HCT116 (cell line): ENCODE measurements around the gene GPAT3. TPM values are rescaled to one million over a fixed set of nuclear protein-coding genes. Genes with fewer than 3 reads are reported as not detected.

Experiments
- ATAC-seq: fragments of 200-7000 bp; cut with Tn5 transposase; 2 replicates; pipeline ENCODE4 v1.9.1; 2020; ENCODE audit warnings: mild to moderate bottlenecking, moderate library complexity
- BruUV-seq: library from RNA; stranded (reverse); fragments of 400-500 nt; replicated peaks from 2 replicates; lab custom pipeline; 2021; lab: Mats Ljungman, UMichigan
- CTCF ChIA-PET: fragments of 300-600 bp; sonication (Branson Sonifier 250); formaldehyde crosslinking; loops from one replicate; lab custom pipeline; 2021; ENCODE audit warnings: antibody characterized with exemption; lab: Charles Lee
- POLR2A ChIA-PET: fragments of 300-600, 350-600 bp; sonication (Branson Sonifier 250); formaldehyde crosslinking; loops from one replicate; lab custom pipeline; 2021; ENCODE audit warnings: antibody characterized with exemption; lab: Charles Lee
- RAD21 ChIA-PET, 2 experiments: fragments of 300-600 bp; sonication (Branson Sonifier 250); formaldehyde crosslinking; loops; one replicate each; lab custom pipeline; 2023; ENCODE audit warnings: low total read pairs in 2 of 2; ENCODE audit not compliant: uncharacterized antibody in 2 of 2, unreplicated experiment in 2 of 2, low non-redundant PET in 1 of 2; lab: Charles Lee
- DNase-seq: peaks from one replicate; pipeline ENCODE4 v3.0.0-alpha.2; 2010; ENCODE audit warnings: low read depth, low spot score
- H2AFZ ChIP-seq: fragments of 200-600 bp; shearing (Covaris generic), sonication (generic); 2 replicates; pipeline ENCODE4 v1.6.1; 2017; ENCODE audit warnings: low read depth, mixed run types, mixed read lengths, antibody characterized with exemption, low read length; ENCODE audit not compliant: poor library complexity, severe bottlenecking
- H3K27ac ChIP-seq: 2 replicates; pipeline ENCODE4 v1.5.1; 2012; ENCODE audit warnings: low read depth, low read length
- H3K27me3 ChIP-seq: fragments of 200-600 bp; sonication (generic); 2 replicates; pipeline ENCODE4 v1.6.1; 2016; ENCODE audit warnings: mixed run types, low read length, mixed read lengths; ENCODE audit not compliant: insufficient read depth
- H3K36me3 ChIP-seq, 2 experiments: fragments of 200-500 bp in 1 of 2; fragments of 200-600 bp in 1 of 2; sonication (Bioruptor generic) in 1 of 2; sonication (generic) in 1 of 2; 2 replicates each; pipeline versions ENCODE4 v1.5.1 to v1.6.1; 2014 to 2016; ENCODE audit warnings: low read length in 2 of 2, inconsistent platforms in 1 of 2, mixed read lengths in 1 of 2, mixed run types in 1 of 2; ENCODE audit not compliant: insufficient read depth in 2 of 2, control insufficient read depth in 1 of 2
- H3K4me1 ChIP-seq, 2 experiments: fragments of 200-600 bp in 1 of 2; sonication (generic) in 1 of 2; 2 replicates each; pipeline versions ENCODE4 v1.5.1 to v1.6.1; 2012 to 2017; ENCODE audit warnings: low read length in 2 of 2, inconsistent platforms in 1 of 2, mild to moderate bottlenecking in 1 of 2, mixed read lengths in 1 of 2, mixed run types in 1 of 2, moderate library complexity in 1 of 2; ENCODE audit not compliant: insufficient read depth in 2 of 2, control insufficient read depth in 1 of 2
- H3K4me2 ChIP-seq: fragments of 200-600 bp; sonication (generic); 2 replicates; pipeline ENCODE4 v1.6.1; 2017; ENCODE audit warnings: mixed run types, low read length, mixed read lengths
- H3K4me3 ChIP-seq, 2 experiments: fragments of 200-600 bp in 1 of 2; sonication (generic) in 1 of 2; replicated peaks in 1 of 2; 2 replicates each; pipeline ENCODE4 v1.5.1; 2011 to 2016; ENCODE audit warnings: low read length in 2 of 2, control low read depth in 1 of 2, low read depth in 1 of 2, mild to moderate bottlenecking in 1 of 2, mixed read lengths in 1 of 2, mixed run types in 1 of 2
- H3K79me2 ChIP-seq: fragments of 200-600 bp; sonication (generic); 2 replicates; pipeline ENCODE4 v1.6.1; 2017; ENCODE audit warnings: mild to moderate bottlenecking, mixed run types, low read length, moderate library complexity, mixed read lengths; ENCODE audit not compliant: insufficient read depth
- H3K9ac ChIP-seq: fragments of 200-600 bp; sonication (generic); 2 replicates; pipeline ENCODE4 v1.6.1; 2016; ENCODE audit warnings: low read length, mixed read lengths
- H3K9me2 ChIP-seq: fragments of 200-600 bp; sonication (generic), shearing (Covaris generic); 2 replicates; pipeline ENCODE4 v1.6.1; 2017; ENCODE audit warnings: mixed run types, mild to moderate bottlenecking, moderate library complexity; ENCODE audit not compliant: insufficient read depth
- H3K9me3 ChIP-seq, 2 experiments: fragments of 200-500 bp in 1 of 2; fragments of 200-600 bp in 1 of 2; sonication (Bioruptor generic) in 1 of 2; sonication (generic) in 1 of 2; 2 replicates each; pipeline ENCODE4 v1.6.1; 2014 to 2017; ENCODE audit warnings: low read length in 2 of 2, mixed read lengths in 2 of 2, inconsistent platforms in 1 of 2, low read depth in 1 of 2, mild to moderate bottlenecking in 1 of 2, mixed run types in 1 of 2, moderate library complexity in 1 of 2; ENCODE audit not compliant: control insufficient read depth in 1 of 2, insufficient read depth in 1 of 2
- H4K20me1 ChIP-seq: fragments of 200-600 bp; sonication (generic), shearing (Covaris generic); 2 replicates; pipeline ENCODE4 v1.6.1; 2017; ENCODE audit warnings: mixed run types, mild to moderate bottlenecking, moderate library complexity; ENCODE audit not compliant: insufficient read depth
- CBX3 ChIP-seq: IDR thresholded peaks from 2 replicates; pipeline ENCODE4 v1.6.1; 2012; ENCODE audit warnings: low read depth
- CEBPB ChIP-seq: IDR thresholded peaks from 2 replicates; pipeline ENCODE4 v1.6.1; 2012; ENCODE audit warnings: low read depth
- EZH2 ChIP-seq: fragments of 200-600 bp; sonication (generic); IDR thresholded peaks from 2 replicates; pipeline ENCODE4 v1.6.1; 2017; ENCODE audit warnings: antibody characterized with exemption, mixed run types
- FOSL1 ChIP-seq: IDR thresholded peaks from 2 replicates; pipeline ENCODE4 v1.6.1; 2012; ENCODE audit warnings: low read depth
- JUND ChIP-seq: IDR thresholded peaks from 2 replicates; pipeline ENCODE4 v1.6.1; 2012
- POLR2A ChIP-seq: IDR thresholded peaks from 2 replicates; pipeline ENCODE4 v1.7.0; 2011; ENCODE audit warnings: borderline replicate concordance; ENCODE audit not compliant: insufficient read depth, insufficient read length; ENCODE audit errors: extremely low read depth
- POLR2AphosphoS5 ChIP-seq: IDR thresholded peaks from 2 replicates; pipeline ENCODE4 v1.6.1; 2011; ENCODE audit warnings: mild to moderate bottlenecking, low read depth, low read length, moderate library complexity
- SIN3A ChIP-seq: IDR thresholded peaks from 2 replicates; pipeline ENCODE4 v1.6.1; 2012; ENCODE audit warnings: low read depth
- SP1 ChIP-seq: IDR thresholded peaks from 2 replicates; pipeline ENCODE4 v1.6.1; 2012; ENCODE audit warnings: low read depth
- TCF7L2 ChIP-seq: IDR thresholded peaks from 2 replicates; pipeline ENCODE4 v1.7.0; 2011; ENCODE audit warnings: borderline replicate concordance, inconsistent platforms; ENCODE audit not compliant: insufficient read depth, insufficient read length; ENCODE audit errors: extremely low read depth
- ZFX ChIP-seq: fragments of 450-650 bp; IDR thresholded peaks from 2 replicates; pipeline ENCODE4 v1.6.1; 2017
- intact Hi-C: fragments of 100-400 bp; cut with micrococcal nuclease; formaldehyde crosslinking; loops from 2 replicates; pipeline ENCODE4 v1.10.0; 2022
- total RNA-seq: library from RNA; stranded (reverse); gene quantifications from one replicate; pipeline ENCODE4 v1.2.1, GENCODE V29; 2021; ENCODE audit not compliant: unreplicated experiment
- TF ChIP-seq, protein P1 (sequence below): IDR thresholded peaks from 2 replicates; pipeline ENCODE4 v1.6.1; 2012
- TF ChIP-seq, protein P2 (sequence below): IDR thresholded peaks from 2 replicates; pipeline ENCODE4 v1.6.1; 2012

The GPAT3 gene
- total RNA-seq, 1 experiment from 2014 or later: 36.7 TPM

DNA sequence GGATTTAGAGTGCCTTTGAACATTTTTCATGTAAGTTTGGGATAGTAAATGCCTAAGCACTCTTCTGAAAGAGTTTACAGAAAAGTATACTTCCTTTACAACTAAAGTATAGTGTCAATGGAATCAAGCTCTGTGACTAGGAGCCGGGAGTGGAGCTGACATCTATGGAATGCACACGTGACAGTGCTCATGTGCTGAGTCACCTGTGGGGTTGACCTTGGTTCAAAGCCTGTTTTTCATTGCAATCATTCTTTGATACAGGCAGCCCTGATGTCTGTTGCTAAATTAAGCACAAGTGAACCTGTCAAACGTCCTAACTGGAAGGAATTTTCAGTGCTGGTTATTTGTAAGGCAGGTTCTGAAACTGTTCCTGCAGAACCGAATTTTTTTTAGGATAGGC is 82.5 kb downstream of the GPAT3 start:
- TF ChIP-seq CEBPB (peak; percentile 45), POLR2AphosphoS5 (peak; percentile 41; the same call in 1 of the 2 replicates), POLR2A (no peak), TCF7L2 (peak; percentile 88), SIN3A (peak; percentile 82), JUND (peak; percentile 75), EZH2 (no peak), SP1 (peak; percentile 66), FOSL1 (peak; percentile 66), ZFX (no peak), CBX3 (peak; percentile 57; the same call in 1 of the 2 replicates)
- TF ChIP-seq, protein P1, sequence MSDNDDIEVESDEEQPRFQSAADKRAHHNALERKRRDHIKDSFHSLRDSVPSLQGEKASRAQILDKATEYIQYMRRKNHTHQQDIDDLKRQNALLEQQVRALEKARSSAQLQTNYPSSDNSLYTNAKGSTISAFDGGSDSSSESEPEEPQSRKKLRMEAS: peak; percentile 82
- TF ChIP-seq, protein P2, sequence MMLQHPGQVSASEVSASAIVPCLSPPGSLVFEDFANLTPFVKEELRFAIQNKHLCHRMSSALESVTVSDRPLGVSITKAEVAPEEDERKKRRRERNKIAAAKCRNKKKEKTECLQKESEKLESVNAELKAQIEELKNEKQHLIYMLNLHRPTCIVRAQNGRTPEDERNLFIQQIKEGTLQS: peak; percentile 46; the same call in 1 of the 2 replicates
- TF ChIP-seq, all 23 proteins: peak for 10
- CTCF ChIA-PET: interaction anchor here (0.8 kb wide), 1 partner anchor 25 kb away, joined by 3 read pairs; no protein-coding TSS in a partner anchor
- intact Hi-C loops: no loop called here
- RAD21 ChIA-PET: no interaction called here
- no peak overlapping the region for H3K9ac ChIP-seq
- H2AFZ ChIP-seq: peak overlapping the region; percentile 57
- peak overlapping the region; percentile 63 for H3K4me2 ChIP-seq
- ATAC-seq: peak; percentile 87
- H4K20me1 ChIP-seq: no peaks in the 10 kb centered on the region
- peaks cover 0 to 10% of the 10 kb centered on the region in 2 experiments; a peak in 3 of 4 replicates for H3K9me3 ChIP-seq
- peak overlapping the region in 1 of 2 experiments; percentile 12; a peak in 2 of 4 replicates for H3K4me3 ChIP-seq
- no peaks in the 10 kb centered on the region for H3K27me3 ChIP-seq
- no peaks in the 10 kb centered on the region for H3K79me2 ChIP-seq
- H3K27ac ChIP-seq: peak overlapping the region; percentile 55; the same call in 1 of the 2 replicates
- peak; percentile 52 for DNase-seq
- POLR2A ChIA-PET: no interaction called here
- peaks cover 22 to 27% of the 10 kb centered on the region in 2 experiments for H3K4me1 ChIP-seq
- no peaks in the 10 kb centered on the region for H3K9me2 ChIP-seq
- no peaks in the 10 kb centered on the region for H3K36me3 ChIP-seq
- BruUV-seq: no TSS peak
